NCI-H1105 (cell line): ENCODE data around the gene CDH23.

Experiments used
- DNase-seq: peaks from one replicate; lab custom pipeline; 2025; lab: John Stamatoyannopoulos, UW

Gene CDH23

DNA sequence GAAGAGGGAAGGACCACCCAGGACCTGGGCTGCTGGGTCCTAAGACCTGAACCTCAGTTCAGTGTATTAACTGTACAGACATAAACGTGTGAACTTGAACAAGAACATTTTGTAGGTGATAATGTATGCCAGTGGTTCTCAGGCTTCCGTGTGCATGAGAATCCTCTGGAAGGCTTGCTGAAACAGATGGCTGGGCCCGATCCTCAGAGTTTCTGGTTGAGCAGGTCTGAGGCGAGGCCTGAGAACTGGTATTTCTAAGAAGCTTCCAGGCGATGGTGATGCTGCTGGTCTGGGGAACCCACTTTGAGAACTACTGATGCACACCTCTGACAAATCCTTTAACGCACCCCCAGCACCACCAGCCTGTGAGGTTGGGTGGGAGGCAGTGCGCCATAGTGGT lies 70.4 kb downstream of the CDH23 start:
- no peak for DNase-seq

DNA sequence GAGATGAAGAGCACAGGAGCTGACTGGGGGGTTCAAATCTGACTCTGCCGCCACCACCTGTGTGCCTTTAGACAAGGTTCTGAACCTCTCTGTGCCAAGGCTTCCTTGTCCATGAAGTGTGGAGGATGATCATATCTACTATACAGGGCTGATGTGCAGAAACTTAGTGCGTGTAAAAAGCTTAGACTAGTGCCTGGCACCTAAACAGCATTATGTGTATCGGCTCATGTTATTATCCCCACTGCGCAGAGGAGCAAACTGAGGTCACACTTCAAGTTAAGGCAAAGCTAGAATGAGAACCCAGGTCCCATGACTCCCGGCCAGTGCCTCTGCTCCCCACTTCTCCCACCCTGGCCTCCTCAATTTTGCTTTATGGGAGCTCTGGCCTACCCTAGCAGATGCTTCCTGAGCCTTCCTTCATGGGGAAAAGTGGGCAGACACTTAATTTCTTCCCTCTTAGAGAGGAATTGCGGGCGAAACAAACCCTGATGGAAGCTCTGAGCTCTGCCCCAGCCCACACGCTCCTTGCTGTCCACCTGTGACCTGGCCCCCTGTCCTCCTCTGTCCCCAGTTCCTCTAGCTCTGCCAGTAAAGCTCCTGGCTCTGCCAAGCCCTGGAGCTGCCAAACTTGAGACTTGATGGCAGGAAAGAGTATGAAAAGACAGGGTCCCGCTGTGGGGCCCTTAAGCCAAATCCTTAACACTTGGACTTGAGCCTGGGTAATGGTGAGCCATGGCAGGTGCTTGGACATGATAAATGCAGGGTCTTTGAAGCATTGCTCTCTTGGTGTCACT lies 71.0 kb downstream of the CDH23 start:
- no peak for DNase-seq

DNA sequence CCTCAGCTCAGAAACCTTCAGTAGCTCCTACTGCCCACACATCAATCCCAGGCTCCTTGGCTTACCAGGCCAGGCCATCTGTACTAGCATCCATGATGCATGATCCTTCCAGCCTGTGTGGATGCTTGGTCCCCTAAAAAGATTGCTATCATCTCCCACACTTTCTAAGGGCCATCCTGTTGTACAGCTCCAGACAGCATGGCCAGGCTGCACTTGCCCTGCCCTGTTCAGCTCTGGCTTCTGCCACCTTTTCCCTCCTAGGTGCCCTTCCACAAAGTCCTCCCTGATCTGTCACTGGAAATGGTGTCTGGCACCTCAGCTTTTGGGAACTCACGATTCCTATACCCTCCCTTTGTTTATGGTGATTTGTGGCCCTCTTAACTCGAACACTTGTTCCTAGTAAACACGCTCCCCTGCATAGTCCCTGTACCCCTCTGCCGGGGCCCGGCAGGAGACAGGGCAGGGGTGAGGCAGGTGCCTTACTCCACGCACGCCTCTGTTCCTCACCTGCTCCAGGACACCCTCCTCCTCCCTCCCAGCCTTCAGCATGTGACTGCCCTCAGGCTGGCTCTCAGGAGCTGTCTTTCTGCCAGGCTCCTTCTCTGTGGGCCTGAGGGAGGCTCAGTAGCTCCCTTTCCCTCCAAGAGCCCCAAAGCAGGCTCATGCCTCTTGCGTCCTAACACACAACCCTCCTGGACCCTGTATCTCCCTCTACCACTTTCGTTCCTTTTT lies 71.8 kb downstream of the CDH23 start:
- DNase-seq, result no peak

DNA sequence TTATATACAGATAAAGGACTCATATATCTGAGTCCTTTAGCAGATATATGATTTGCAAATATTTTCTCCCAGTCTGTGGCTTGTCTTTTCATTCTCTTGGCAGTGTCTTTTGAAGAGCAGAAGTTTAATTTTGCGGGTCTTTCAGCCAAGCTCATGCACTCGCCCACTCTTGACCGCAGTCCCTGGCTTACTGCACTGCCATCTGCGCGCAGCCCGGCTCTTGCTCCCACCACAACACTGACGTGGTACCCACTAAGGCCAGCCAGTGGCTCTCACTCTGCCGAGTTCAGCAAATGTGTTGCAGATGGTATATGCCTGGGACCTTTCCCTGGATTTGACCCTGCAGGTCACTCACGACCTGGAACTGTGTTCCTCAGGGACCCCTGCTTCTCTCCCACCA lies 74.3 kb downstream of the CDH23 start:
- no peak for DNase-seq

DNA sequence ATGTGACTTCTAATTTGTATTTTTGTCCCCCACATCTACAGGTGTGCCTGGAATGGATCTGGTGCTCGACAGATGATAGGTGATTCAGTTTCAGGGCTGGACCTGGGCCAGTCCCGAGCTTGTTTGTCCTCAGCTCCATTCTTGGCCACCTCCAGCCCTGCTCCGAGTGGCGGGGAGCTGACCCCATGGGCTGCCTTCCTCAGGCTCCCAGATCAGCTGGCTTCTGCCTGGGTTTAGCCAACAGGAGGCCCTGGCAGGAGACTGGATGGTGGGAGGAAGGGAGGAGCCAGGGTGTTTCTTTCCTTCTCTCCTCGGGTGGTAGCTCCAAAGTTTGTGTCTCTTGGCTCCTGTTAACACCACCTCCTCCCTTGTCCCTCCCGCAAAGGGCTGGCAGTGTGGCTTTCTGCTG lies 75.2 kb downstream of the CDH23 start:
- no peak for DNase-seq

DNA sequence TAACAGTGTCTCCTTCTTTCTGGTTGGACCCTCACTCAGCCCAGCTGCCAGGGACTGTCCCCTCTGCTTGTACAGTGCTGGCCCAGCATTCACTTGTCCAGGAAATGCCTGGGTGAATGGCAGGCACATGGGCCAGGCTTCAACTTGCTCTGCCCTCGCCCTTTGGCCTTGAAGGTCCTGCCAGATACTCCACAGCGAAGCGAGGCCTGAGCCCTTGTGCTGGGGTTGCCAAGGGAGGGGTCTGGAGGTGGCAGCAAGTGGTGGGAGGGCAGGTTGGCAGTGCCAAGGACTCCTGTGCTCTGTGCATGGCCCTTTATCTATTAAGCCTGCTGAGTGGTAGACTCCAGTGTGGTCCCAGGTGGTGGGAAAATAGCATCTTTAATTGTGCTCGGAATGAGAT lies 75.7 kb downstream of the CDH23 start:
- DNase-seq, result no peak

DNA sequence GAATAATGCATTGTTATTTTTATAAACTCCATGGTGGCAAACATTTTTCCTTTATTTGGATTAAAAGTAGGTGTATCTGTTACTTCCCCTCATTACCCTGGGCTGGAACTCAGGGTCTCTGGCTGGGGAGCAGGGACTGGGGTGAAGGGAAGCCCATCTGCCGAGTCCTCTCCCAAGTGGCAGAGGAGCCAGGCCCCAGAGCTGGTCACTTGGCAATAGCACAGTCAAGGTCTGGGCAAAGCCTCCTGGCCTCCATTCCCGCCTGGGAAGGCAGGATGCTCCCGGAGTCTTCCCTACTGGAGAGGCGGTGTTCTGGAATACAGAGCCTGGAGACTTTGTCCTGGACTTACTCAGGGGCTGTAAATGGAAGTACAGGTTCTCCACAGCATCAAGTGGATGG lies 76.2 kb downstream of the CDH23 start:
- no peak for DNase-seq

DNA sequence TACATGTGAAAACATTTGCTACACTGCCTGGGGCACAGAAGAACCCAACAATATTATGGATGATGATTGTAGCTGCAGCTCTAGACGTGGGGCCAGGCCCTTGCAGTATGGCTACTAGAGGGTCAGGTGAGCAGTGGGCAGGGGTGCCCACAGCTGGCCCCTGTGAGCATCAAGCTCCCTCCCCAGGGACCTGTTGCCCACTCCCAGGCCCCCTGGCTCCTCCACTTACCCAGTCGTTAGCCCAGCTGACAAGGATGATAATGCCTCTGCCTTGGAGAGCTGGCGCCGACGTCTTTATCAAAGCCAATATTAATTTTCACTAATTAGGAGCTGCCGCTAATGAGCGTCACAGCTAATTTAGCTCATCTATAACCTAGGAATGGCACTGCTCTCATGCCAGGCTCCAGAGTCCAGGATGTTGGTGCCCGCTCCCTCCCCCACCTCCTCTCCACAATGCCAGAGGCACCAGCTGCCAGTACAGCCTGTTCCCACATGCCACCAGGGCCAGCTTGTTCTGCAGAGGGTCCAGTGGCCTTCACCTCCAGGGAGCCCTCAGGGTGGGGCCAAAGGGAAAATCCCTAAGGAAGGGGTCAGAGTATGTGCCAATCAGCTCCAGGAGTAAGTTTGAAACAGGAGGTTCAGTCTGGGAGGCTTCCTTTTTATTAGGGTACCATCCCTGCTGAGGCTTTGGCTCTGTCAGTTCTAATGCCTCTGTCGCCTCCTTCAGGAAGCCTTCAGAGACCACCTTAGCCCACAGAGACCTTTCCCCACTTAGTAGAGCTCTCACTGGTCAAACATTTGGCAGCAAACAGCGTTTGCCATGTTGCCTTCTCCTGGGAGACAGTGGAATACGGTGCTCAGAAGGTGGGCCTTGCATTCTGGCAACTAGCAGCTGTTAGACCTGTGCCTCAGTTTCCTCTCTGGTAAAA lies 77.2 kb downstream of the CDH23 start:
- DNase-seq, result no peak

DNA sequence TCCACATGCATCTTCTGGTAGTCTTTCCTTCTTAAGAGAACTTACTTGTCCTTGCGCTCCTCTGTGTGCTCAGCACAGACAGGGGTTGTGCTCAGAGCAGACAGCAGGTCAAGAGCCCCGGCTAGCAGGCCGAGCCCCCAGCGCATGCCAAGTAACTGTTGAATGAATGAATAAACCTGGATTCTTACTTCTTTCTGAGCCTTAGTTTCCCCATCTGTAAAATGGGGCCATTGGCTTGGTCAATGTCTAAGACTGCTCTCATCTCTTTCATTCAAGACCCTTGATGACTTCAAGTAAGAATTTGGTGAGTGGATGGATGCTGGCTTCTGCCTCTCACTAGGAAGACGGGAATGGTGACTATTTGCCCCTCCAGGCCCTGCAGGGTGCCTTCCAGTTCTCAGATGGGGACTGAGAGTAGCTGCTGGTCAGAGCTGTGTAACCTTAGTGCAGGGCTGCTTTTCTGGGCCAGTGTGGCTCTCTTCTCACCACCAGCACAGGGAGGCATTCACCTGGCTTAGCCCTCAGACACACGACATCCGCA lies 78.1 kb downstream of the CDH23 start:
- DNase-seq, result no peak

DNA sequence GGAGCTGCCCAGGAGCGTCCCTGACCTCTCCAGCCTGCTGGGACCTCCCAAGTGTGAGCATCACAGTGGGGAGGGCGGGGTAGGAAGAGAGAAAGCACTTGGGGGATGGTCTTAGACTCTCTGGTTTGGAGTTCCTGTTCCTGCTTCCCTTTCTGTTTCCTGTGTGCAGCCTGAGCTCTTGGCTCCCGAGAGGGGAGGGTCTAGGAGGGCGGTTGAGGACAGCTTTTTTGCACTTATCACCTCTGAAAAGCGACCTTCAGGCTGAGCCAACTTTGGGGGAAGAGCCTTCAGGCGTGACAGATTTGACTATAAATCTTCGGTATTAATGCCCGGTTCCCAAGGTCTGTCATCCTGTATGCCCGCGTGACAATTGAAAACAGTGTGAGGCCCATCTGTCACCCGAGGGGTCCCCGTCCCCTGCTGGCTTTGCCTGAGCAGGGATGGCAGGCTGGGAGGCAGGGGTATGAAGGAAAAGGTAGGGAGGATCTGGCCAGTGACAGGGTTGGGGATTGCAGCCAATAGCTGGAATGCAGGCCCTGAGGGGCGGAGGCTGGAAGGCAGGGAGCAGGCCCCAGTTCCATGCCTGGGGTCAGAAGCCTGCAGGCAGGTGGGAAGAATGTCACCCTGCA lies 78.6 kb downstream of the CDH23 start:
- no peak for DNase-seq

DNA sequence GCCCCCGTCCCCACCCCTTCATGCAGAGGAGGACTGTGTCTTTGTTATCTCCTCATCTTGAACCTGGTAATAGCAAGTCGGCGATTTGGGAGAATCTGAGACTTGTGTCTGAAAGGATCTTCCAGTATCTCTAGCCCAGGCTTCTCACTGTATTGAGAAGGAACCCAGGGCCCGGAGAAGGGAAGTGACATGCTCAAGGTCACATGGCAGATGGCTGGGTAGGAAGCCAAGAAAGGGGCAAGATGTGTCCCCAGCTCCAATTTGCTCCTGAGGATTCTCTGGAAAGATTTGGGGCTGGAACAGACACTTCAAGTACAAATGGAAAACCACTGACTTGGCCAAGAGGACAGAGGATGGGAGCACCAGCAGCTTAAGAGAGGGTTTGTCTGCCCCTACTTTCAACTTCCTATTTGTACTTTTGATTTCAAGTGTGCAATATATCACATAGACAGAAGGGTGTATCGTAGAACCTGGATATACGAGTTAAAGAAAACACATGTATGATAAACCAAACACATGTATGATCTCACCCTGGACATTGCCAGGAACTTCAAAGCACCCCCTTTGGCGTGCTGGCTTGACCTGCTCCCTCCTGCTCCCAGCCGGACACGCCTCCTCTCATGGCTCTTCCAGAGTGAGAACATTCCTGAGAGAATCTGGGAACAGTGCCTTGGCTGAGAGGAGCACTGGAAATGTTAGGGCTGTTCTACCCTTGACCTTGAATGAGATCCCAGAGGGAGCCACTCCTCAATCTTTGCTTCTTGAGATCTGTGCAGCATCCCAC lies 79.7 kb downstream of the CDH23 start:
- DNase-seq, result no peak

DNA sequence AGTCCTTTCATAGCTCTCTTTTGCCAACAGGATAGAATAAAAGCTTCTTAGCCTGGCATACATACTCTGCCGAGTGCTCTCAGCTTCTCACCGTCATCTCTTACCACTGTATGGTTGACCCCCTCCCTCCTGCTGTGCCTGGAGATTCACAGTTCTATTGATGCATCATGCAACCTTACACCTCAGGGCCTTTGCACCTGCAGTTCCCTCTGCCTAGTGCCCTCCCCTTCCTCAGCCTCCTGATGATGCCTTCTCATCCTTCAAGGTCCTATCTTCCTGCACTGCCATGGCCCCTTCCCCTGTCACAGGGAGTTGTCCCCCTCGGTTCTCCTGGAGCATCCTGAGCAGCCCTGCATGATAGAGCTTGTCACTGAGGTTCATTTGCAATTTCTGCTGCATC lies 81.5 kb downstream of the CDH23 start:
- DNase-seq, result no peak

DNA sequence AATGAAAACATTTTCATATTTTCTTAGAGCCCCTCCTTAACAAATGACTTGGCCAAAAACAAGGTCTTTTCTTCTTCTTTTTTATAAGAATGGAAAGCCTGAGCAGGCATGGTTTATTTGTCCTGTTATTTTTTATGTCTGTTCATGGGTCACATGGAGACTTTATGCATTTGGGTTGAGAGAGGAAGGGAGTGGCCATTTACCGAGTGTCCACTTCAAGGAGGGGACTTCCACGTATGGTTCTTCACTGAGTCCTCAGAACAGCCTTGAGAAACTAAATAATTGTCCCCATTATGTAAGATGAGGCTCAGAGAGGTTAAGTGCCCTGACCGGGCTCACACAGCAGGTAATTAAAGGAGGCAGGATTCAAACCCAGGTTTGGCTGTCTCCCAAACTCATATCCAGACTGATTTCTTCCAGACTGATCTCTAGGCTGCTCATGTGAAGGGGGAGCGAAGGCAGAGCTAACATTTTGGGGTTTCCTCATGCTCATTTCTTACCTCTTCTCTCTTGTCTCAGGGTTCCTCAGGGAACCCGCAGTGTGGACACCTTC lies 82.2 kb downstream of the CDH23 start:
- no peak for DNase-seq

DNA sequence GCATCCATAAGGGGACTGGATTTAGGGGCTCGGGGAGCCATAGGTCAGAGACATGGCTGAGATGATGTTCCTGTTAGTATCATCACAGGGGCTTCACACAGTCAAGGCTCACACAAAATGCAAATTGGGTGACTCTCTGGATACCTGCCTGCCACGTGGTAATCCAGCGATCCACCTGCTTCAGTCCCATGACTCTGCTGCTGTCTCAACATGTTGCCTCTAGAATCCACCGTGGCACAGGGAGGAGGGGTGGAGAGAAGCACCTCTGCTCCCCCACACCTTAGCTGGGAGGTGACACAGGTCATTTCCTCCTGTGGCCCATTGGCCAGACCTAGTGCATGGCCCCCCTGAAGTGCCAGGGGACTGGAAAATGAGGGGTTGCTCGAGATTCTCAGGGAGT lies 83.1 kb downstream of the CDH23 start:
- DNase-seq, result no peak

DNA sequence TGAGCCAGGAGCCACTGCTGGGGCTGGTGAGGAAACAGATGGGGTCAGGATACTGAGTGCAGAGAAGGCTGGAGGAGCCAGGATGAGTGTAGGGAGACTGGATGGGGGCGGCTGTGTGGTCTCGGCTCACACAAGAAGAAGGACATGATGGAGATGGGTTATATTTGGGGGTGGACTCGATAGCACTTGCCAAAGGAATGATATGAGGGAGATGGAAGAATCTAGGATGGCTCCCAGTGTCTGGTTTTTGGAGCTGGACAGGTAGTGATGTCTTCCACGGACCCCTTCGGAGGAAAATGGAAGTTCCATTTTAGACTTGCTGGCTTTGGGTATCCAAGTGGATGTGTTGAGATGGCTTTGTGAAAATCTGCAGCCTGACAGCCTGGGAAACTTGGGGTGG lies 83.9 kb downstream of the CDH23 start:
- no peak for DNase-seq

DNA sequence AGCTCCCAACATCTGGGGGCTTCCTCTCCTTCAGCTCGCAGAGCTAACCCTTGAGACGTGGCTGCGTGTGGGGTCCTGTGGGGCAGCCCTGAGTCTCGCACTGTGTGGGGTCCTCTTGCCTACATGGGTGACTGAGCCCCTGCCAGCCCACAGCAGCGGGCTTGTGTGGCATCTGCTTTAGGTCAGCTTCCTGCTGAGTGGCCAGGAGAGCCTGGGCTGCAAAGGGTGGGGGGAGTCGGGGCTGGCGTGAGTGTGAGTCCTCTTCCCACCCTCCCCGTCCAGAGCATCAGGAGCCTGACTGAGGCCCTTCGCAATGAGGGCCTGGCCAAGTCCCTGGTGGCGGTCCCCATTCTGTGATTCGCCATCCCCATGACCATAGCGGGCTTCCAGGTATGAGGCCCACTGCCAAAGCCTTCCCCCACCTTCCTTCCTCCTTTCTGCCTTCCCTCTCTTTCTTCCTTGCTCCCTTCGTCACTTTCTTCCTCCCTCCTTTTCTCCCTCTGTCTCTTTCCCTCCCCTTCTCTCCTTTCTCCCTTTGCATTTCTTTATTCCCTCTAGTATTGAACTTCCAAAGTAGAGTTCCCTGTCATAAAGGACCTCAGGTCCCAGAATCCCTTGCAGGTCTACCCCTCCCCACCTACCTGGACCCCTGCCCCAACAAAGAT lies 85.2 kb downstream of the CDH23 start:
- no peak for DNase-seq

DNA sequence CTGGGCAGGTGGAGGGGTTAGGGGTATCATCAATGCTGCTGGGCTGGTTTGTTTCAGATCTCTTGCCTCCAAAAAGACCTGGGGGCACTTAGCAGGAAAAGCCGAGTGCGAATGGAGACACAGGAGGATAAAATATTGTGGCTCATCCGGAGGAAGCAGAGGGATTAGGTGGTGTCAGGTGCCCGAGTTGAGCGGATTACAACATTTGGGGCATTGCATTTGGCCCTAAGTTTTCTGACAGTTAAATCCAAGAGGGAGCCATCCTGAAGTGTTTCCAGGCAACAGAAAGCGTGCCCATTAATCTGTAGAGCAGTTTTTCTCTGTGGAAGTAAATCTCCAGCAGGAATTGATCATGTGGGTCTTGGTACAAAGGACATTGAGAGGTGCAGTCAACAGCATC lies 85.9 kb downstream of the CDH23 start:
- no peak for DNase-seq

DNA sequence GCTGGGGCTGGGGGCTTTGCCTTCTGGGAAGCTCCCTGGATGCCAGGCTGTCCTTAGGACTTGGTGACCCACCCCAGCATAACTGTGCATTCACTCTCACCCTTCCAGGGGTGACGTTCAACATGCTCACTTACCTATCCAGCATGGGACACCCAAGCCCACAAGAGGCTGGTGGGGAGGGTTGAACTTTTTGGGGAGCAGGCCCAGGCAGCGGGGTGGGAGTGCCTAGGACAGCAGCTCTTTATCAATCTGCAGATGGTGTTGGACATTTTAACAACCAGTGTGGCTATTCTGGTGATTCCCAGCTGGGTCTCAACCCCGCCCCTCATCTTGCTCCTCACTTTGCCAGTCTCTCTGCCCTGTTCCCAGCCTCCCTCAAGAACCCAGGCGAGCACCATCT lies 86.4 kb downstream of the CDH23 start:
- no peak for DNase-seq

DNA sequence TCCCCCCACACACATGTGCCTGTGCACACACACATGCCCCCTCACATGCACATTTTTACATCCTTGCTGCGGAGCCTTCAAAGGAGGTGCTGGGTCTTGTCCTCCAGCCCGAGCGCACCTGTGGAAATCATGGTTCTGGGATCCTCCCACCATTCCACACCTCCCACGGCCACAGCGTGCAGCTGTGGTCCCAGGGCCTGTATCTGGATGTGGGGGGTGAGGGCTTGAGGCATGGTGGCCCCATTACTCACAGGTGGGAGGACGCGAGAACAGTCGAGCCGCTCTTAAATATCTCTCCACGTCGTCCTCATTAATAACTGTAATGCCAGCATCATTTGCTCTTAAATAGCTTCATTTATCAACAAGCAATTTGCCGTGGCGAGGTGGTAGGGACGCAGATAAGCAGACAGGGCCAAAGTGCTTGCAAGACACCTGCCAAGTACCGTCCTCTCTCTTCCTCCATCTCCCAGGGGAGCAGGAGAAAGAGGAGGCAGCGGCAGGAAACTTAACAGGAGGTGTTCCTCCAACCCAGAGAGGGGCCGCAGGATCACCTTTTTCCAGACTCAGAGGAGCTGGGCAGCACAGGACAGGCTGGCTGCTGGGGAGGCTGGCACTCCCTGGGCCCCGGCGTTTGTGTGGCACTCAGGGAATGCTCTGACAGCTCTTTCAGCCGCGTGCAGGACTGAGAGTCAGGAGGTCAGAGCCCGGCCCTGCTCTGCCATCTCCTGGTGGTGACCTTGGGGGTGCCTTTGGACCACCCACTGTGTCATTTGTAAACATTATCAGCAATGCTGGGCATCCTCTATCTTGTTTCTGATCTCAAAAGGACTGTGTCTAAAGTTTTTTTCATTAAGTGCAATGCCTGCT lies 87.4 kb downstream of the CDH23 start:
- DNase-seq, result no peak
